Rectal smooth muscle tissue (tissue), 1 donor: ENCODE data around the gene SMARCD2.

Experiments
- H3K27ac ChIP-seq: one replicate; pipeline ENCODE4 v1.7.0; 2013; ENCODE audit warnings: low read depth, low read length, inconsistent platforms
- H3K27me3 ChIP-seq: one replicate; pipeline ENCODE4 v1.7.0; 2013; ENCODE audit warnings: low read length; ENCODE audit not compliant: control insufficient read depth, insufficient read depth
- H3K36me3 ChIP-seq: one replicate; pipeline ENCODE4 v1.7.0; 2013; ENCODE audit warnings: low read length; ENCODE audit not compliant: control insufficient read depth, insufficient read depth
- H3K4me1 ChIP-seq: one replicate; pipeline ENCODE4 v1.7.0; 2013; ENCODE audit warnings: low read length; ENCODE audit not compliant: control insufficient read depth, insufficient read depth
- H3K4me3 ChIP-seq: one replicate; pipeline ENCODE4 v1.7.0; 2013; ENCODE audit warnings: low read length
- H3K9ac ChIP-seq: one replicate; pipeline ENCODE4 v1.7.0; 2013; ENCODE audit warnings: low read length

The SMARCD2 gene

GRCh38 chr17:63834431-63835166, 7.9 kb downstream of the SMARCD2 start:
- no peaks in the 10 kb centered on the region for H3K27me3 ChIP-seq
- H3K4me3 ChIP-seq = no peak overlapping the region
- no peak overlapping the region for H3K27ac ChIP-seq
- H3K4me1 ChIP-seq = peaks cover 15% of the 10 kb centered on the region
- no peak overlapping the region for H3K9ac ChIP-seq
- peaks cover 53% of the 10 kb centered on the region for H3K36me3 ChIP-seq

DNA sequence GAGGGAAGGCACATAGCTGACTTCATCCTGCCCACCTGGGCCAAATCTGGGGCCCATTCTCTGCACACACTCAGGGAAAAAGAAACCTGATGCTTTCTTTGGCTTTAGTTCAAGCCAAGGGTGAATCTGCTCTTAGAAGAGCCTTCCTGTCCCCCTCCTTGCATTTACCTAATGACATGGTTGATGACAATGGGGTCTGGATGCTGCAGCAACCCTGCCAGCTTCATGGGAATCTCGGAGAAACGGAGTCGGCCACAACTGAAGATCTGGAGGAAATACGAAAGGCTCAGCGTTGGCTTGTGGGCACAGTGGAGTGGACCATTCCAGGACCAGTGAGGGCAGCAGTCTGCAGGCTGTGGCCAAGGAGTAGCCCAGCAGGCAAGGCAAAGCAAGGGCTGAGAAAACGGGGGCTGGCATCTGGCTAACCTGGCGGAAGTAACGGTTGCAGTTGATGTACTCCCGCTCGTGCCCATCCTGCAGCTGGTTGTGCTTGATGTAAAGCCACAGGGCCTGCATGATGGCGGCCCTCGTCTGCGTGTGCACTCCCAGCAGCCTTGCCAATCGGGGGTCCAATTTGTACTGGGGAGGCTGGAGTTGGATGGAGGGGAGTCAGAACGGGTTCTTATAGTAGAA, 8.6 kb downstream of the SMARCD2 start:
- Histone ChIP-seq H3K9ac (no peak overlapping the region), H3K4me1 (peaks cover 9% of the 10 kb centered on the region), H3K27me3 (no peaks in the 10 kb centered on the region), H3K4me3 (no peak overlapping the region), H3K27ac (no peak overlapping the region), H3K36me3 (peaks cover 58% of the 10 kb centered on the region)

GRCh38 chr17:63833026-63833740, 9.3 kb downstream of the SMARCD2 start:
- Histone ChIP-seq H3K27me3 (no peaks in the 10 kb centered on the region), H3K9ac (no peak overlapping the region), H3K27ac (no peak overlapping the region), H3K36me3 (peaks cover 58% of the 10 kb centered on the region), H3K4me1 (peaks cover 14% of the 10 kb centered on the region), H3K4me3 (no peak overlapping the region)

DNA sequence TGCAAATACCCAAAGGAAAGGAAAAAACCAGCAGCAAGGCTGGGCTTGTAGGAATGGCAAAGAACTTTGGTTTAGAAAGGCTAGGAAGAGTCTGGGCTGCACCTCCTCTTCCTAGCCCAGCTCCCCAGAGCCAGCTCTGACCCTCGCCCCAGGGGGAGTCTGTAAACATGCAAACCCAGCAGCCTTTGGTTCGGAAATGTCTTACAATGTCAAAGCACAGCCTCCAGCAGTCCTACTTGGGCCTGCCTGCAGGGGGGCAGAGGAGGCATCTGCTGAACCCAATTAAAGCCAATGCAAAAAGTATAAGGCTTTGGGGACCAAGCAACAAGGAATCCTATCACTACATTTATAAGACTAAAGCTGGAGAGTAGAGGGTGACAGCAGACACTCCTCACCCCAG, 10.0 kb downstream of the SMARCD2 start:
- Histone ChIP-seq H3K4me1 (peaks cover 10% of the 10 kb centered on the region), H3K27me3 (no peaks in the 10 kb centered on the region), H3K27ac (no peak overlapping the region), H3K9ac (no peak overlapping the region), H3K36me3 (peaks cover 58% of the 10 kb centered on the region), H3K4me3 (no peak overlapping the region)

- H3K27ac ChIP-seq = no peak overlapping the region
- no peak overlapping the region for H3K9ac ChIP-seq
- no peak overlapping the region for H3K4me3 ChIP-seq
- H3K4me1 ChIP-seq = peaks cover 10% of the 10 kb centered on the region
- no peaks in the 10 kb centered on the region for H3K27me3 ChIP-seq
- peaks cover 55% of the 10 kb centered on the region for H3K36me3 ChIP-seq
Observed at GRCh38 chr17:63832014-63832413, 10.5 kb downstream of the SMARCD2 start.

GRCh38 chr17:63831505-63831904, 11.0 kb downstream of the SMARCD2 start:
- Histone ChIP-seq H3K36me3 (peaks cover 53% of the 10 kb centered on the region), H3K9ac (no peak overlapping the region), H3K27me3 (no peaks in the 10 kb centered on the region), H3K4me3 (no peak overlapping the region), H3K27ac (no peak overlapping the region), H3K4me1 (peaks cover 10% of the 10 kb centered on the region)

GRCh38 chr17:63830904-63831491, 11.5 kb downstream of the SMARCD2 start:
- H3K9ac ChIP-seq = no peak overlapping the region
- H3K4me1 ChIP-seq = peaks cover 14% of the 10 kb centered on the region
- peaks cover 53% of the 10 kb centered on the region for H3K36me3 ChIP-seq
- H3K27me3 ChIP-seq = no peaks in the 10 kb centered on the region
- H3K4me3 ChIP-seq = no peak overlapping the region
- no peak overlapping the region for H3K27ac ChIP-seq

GRCh38 chr17:63830278-63830677, 12.2 kb downstream of the SMARCD2 start:
- Histone ChIP-seq H3K9ac (no peak overlapping the region), H3K4me1 (peaks cover 17% of the 10 kb centered on the region), H3K36me3 (peaks cover 57% of the 10 kb centered on the region), H3K27me3 (no peaks in the 10 kb centered on the region), H3K27ac (no peak overlapping the region), H3K4me3 (no peak overlapping the region)

DNA sequence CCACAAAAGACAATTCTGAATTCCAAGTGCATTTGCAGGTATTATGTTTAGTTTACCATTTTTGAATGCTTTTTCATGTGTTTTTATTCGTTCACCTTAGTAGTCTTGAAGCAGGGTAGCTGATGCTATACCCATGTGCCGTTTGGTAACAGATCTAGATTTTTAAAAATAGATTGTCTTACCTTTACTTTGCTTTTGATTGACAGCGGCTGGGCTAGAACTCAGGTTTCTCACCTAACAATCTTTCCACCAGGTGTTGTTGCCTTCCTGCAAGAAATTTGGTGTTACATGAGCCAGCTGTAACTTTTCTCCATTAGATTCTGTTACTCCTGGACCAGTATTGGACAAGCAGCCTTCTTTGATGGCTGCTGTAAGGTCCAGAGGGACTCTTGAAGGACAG, 13.5 kb downstream of the SMARCD2 start:
- H3K27me3 ChIP-seq = no peaks in the 10 kb centered on the region
- no peak overlapping the region for H3K27ac ChIP-seq
- peaks cover 61% of the 10 kb centered on the region for H3K36me3 ChIP-seq
- H3K9ac ChIP-seq = no peak overlapping the region
- no peak overlapping the region for H3K4me3 ChIP-seq
- peaks cover 17% of the 10 kb centered on the region for H3K4me1 ChIP-seq

GRCh38 chr17:63827801-63828221, 14.7 kb downstream of the SMARCD2 start:
- peak overlapping the region; percentile 69 for H3K4me3 ChIP-seq
- H3K36me3 ChIP-seq = peaks cover 60% of the 10 kb centered on the region
- no peaks in the 10 kb centered on the region for H3K27me3 ChIP-seq
- H3K4me1 ChIP-seq = peaks cover 17% of the 10 kb centered on the region
- H3K9ac ChIP-seq = peak overlapping the region; percentile 61
- H3K27ac ChIP-seq = peak overlapping the region; percentile 96

GRCh38 chr17:63827002-63827800, 15.3 kb downstream of the SMARCD2 start, which contains the start of the genes FTSJ3 and PSMC5:
Gene FTSJ3, minus strand, starts transcription at chr17:63827663. Its CDS starts 761 bp downstream, at chr17:63826902.
Gene PSMC5, plus strand, starts transcription at chr17:63827431. Its CDS starts 60 bp downstream, at chr17:63827491.
- peaks cover 58% of the 10 kb centered on the region for H3K36me3 ChIP-seq
- H3K27me3 ChIP-seq = no peaks in the 10 kb centered on the region
- peak within 1 kb of the TSS; percentile 69 for H3K4me3 ChIP-seq
- peaks cover 17% of the 10 kb centered on the region for H3K4me1 ChIP-seq
- peak within 1 kb of the TSS; percentile 96 for H3K27ac ChIP-seq
- peak within 1 kb of the TSS; percentile 61 for H3K9ac ChIP-seq
